ENCODE data around the gene LDAF1. TPM values are rescaled to one million over a fixed set of nuclear protein-coding genes. Genes with fewer than 3 reads are reported as not detected.

LDAF1 gene
- total RNA-seq, 1 experiment from 2014 or later, result 5.9 TPM

GRCh38 chr16:21190013-21190412 lies 31.5 kb downstream of the LDAF1 start:
- Histone ChIP-seq H3K4me1 (ENCODE audit: insufficient read depth, low read length, poor library complexity, severe bottlenecking) (no peaks in the 10 kb centered on the region), H3K27ac (ENCODE audit: low read depth, low read length, poor library complexity, severe bottlenecking) (no peak overlapping the region), H3K27me3 (replicated peaks; ENCODE audit: insufficient read depth, low read depth, low read length, poor library complexity) (peaks cover 5% of the 10 kb centered on the region), H3K4me3 (ENCODE audit: low read depth, low read length, poor library complexity, severe bottlenecking) (no peak overlapping the region), H3K36me3 (ENCODE audit: insufficient read depth, low read length, poor library complexity, severe bottlenecking) (no peaks in the 10 kb centered on the region), H3K9me3 (ENCODE audit: low read depth, low read length, poor library complexity, severe bottlenecking) (no peaks in the 10 kb centered on the region)
- TF ChIP-seq EZH2 (IDR thresholded peaks at IDR 0.05; ENCODE audit: borderline replicate concordance, low read depth, low read length, poor library complexity, severe bottlenecking), result no peak
- TF ChIP-seq, protein P1, sequence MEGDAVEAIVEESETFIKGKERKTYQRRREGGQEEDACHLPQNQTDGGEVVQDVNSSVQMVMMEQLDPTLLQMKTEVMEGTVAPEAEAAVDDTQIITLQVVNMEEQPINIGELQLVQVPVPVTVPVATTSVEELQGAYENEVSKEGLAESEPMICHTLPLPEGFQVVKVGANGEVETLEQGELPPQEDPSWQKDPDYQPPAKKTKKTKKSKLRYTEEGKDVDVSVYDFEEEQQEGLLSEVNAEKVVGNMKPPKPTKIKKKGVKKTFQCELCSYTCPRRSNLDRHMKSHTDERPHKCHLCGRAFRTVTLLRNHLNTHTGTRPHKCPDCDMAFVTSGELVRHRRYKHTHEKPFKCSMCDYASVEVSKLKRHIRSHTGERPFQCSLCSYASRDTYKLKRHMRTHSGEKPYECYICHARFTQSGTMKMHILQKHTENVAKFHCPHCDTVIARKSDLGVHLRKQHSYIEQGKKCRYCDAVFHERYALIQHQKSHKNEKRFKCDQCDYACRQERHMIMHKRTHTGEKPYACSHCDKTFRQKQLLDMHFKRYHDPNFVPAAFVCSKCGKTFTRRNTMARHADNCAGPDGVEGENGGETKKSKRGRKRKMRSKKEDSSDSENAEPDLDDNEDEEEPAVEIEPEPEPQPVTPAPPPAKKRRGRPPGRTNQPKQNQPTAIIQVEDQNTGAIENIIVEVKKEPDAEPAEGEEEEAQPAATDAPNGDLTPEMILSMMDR (conservative IDR thresholded peaks at IDR 0.05; ENCODE audit: low read depth, low read length), result no peak
- POLR2A ChIA-PET (ENCODE audit: low non-redundant PET), result no interaction called here
- BruUV-seq (replicated peaks), result no TSS peak
- intact Hi-C loops (cut with micrococcal nuclease; ENCODE audit: unreplicated experiment), result no loop called here
- CTCF ChIA-PET, result interaction anchor here (2.3 kb wide), 1 partner anchor 111 kb away, joined by 40 read pairs; no protein-coding TSS in a partner anchor
- DNase-seq (ENCODE audit: low spot score), result no peak

DNA sequence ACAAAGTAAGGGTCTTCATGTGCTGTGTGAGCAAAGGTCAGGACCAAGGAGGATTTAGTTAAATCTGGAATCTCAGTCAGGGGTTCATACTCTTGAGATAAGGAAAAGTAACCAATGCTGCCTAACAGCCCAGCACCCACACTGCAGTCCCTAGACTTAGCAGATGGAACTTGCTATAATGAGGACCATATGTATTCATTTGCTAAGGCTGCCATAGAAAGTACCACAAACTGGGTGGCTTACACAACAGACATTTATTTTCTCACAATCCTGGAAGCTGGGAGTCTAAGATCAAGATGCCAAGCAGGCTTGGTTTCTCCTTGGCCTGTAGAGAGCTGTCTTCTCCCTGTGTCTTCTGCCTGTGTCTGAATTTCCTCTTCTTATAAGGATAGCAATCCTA lies 32.1 kb downstream of the LDAF1 start:
- Histone ChIP-seq H3K27ac (ENCODE audit: low read depth, low read length, poor library complexity, severe bottlenecking) (no peak overlapping the region), H3K9me3 (ENCODE audit: low read depth, low read length, poor library complexity, severe bottlenecking) (no peaks in the 10 kb centered on the region), H3K27me3 (replicated peaks; ENCODE audit: insufficient read depth, low read depth, low read length, poor library complexity) (peaks cover 8% of the 10 kb centered on the region), H3K4me1 (ENCODE audit: insufficient read depth, low read length, poor library complexity, severe bottlenecking) (no peaks in the 10 kb centered on the region), H3K36me3 (ENCODE audit: insufficient read depth, low read length, poor library complexity, severe bottlenecking) (no peaks in the 10 kb centered on the region), H3K4me3 (ENCODE audit: low read depth, low read length, poor library complexity, severe bottlenecking) (no peak overlapping the region)
- no TSS peak for BruUV-seq (replicated peaks)
- intact Hi-C loops (cut with micrococcal nuclease; ENCODE audit: unreplicated experiment), result no loop called here
- no peak for TF ChIP-seq EZH2 (IDR thresholded peaks at IDR 0.05; ENCODE audit: borderline replicate concordance, low read depth, low read length, poor library complexity, severe bottlenecking)
- TF ChIP-seq, protein P1 (conservative IDR thresholded peaks at IDR 0.05; ENCODE audit: low read depth, low read length), result no peak
- DNase-seq (ENCODE audit: low spot score), result peak; percentile 18
- CTCF ChIA-PET, result interaction anchor here (0.6 kb wide), 1 partner anchor 87 kb away, joined by 4 read pairs; no protein-coding TSS in a partner anchor
- POLR2A ChIA-PET (ENCODE audit: low non-redundant PET), result no interaction called here

DNA sequence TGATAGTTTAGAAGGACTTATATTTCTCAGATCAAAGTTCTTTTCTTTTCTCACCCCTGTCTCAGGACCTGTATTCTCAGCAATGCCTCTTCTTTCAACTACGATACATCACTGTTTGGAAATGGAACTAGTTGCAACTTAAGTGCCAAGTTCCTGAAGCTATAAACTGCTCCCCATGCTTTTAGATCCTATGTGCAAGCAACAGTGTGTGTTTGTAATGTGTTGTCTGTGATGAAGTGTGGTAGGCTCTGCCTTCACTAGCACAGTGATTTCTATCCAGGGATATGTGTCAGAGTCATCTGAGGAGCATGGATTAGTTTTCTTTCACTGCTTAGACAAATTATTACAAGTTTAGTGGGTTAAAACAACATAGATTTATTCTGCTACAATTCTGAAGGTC lies 34.5 kb downstream of the LDAF1 start:
- Histone ChIP-seq H3K36me3 (ENCODE audit: insufficient read depth, low read length, poor library complexity, severe bottlenecking) (no peaks in the 10 kb centered on the region), H3K4me1 (ENCODE audit: insufficient read depth, low read length, poor library complexity, severe bottlenecking) (no peaks in the 10 kb centered on the region), H3K9me3 (ENCODE audit: low read depth, low read length, poor library complexity, severe bottlenecking) (no peaks in the 10 kb centered on the region), H3K27ac (ENCODE audit: low read depth, low read length, poor library complexity, severe bottlenecking) (no peak overlapping the region), H3K27me3 (replicated peaks; ENCODE audit: insufficient read depth, low read depth, low read length, poor library complexity) (peaks cover 21% of the 10 kb centered on the region), H3K4me3 (ENCODE audit: low read depth, low read length, poor library complexity, severe bottlenecking) (no peak overlapping the region)
- no TSS peak for BruUV-seq (replicated peaks)
- ChIA-PET POLR2A (ENCODE audit: low non-redundant PET) (no interaction called here), CTCF (no interaction called here)
- intact Hi-C loops (cut with micrococcal nuclease; ENCODE audit: unreplicated experiment), result no loop called here
- no peak for DNase-seq (ENCODE audit: low spot score)
- TF ChIP-seq, protein P1 (conservative IDR thresholded peaks at IDR 0.05; ENCODE audit: low read depth, low read length), result no peak
- TF ChIP-seq EZH2 (IDR thresholded peaks at IDR 0.05; ENCODE audit: borderline replicate concordance, low read depth, low read length, poor library complexity, severe bottlenecking), result no peak
